Prostate gland (tissue), 2 donors: Measurements from ENCODE around the gene SLC51B. TPM values are rescaled to one million over a fixed set of nuclear protein-coding genes. Genes with fewer than 3 reads are reported as not detected.
A peak's percentile ranks its signal among the peaks of the same experiment; 100 is the strongest.

Experiments used
- DNase-seq: peaks from one replicate; pipeline ENCODE4 v3.0.0-alpha.2; 2019; ENCODE audit warnings: low spot score
- H3K27ac ChIP-seq, 2 donors: fragments of 200-600 bp; sonication (generic); 2 replicates each; pipeline ENCODE4 v1.5.1; 2017 to 2019
- H3K27me3 ChIP-seq: fragments of 200-600 bp; sonication (generic); replicated peaks from 2 replicates; pipeline ENCODE4 v1.5.1; 2019; ENCODE audit not compliant: insufficient read depth
- H3K36me3 ChIP-seq, 2 donors: fragments of 200-600 bp; sonication (generic); 1 replicate in 1 of 2; 2 replicates in 1 of 2; pipeline versions ENCODE4 v1.5.1 to v1.8.1; 2017 to 2019
- H3K4me1 ChIP-seq: fragments of 200-600 bp; sonication (generic); replicated peaks from 2 replicates; pipeline ENCODE4 v1.5.1; 2019
- H3K4me3 ChIP-seq, 2 donors: fragments of 200-600 bp; sonication (generic); 2 replicates each; pipeline ENCODE4 v1.5.1; 2017 to 2019
- H3K9me3 ChIP-seq: fragments of 200-600 bp; sonication (generic); 2 replicates; pipeline ENCODE4 v1.5.1; 2017
- CTCF ChIP-seq, 4 experiments: fragments of 200-600 bp in 2 of 4; fragments of 450-650 bp in 2 of 4; sonication (generic) in 2 of 4; IDR thresholded peaks; 1 replicate in 3 of 4; 2 replicates in 1 of 4; pipeline ENCODE4 v1.5.1; 2016 to 2019; ENCODE audit warnings: antibody characterized with exemption in 4 of 4, mild to moderate bottlenecking in 2 of 4, moderate library complexity in 2 of 4
- POLR2A ChIP-seq: fragments of 450-650 bp; IDR thresholded peaks from one replicate; pipeline ENCODE4 v1.6.1; 2016; ENCODE audit warnings: antibody characterized with exemption, mild to moderate bottlenecking
- POLR2AphosphoS5 ChIP-seq: sonication (generic); formaldehyde crosslinking; IDR thresholded peaks from one replicate; pipeline ENCODE4 v1.6.1; 2017; ENCODE audit warnings: antibody characterized with exemption
- WGBS: methylation state at CpG from one replicate; pipeline ENCODE4 v1.1.5; 2018; 5-methylcytosine and 5-hydroxymethylcytosine counted together
- intact Hi-C: fragments of 100-400 bp; cut with DNase I; formaldehyde crosslinking; loops from one replicate; pipeline ENCODE4 v1.14.2; 2022
- total RNA-seq, 2 donors: library from RNA; depleted of rRNA; stranded (reverse); fragments of >200 nt; gene quantifications; one replicate each; pipeline ENCODE4 v1.1.0, GENCODE V29; 2016

Gene SLC51B
- total RNA-seq, 2 donors from 2014 or later, result 0.68 TPM; not detected in 1

- intact Hi-C loops, result loop anchor here (5.0 to 10.0 kb wide), 2 partner anchors 154 to 242 kb away; partner anchors contain the start of gene CLPX
- whole genome bisulfite sequencing, result 22% methylated on average over 13 of the region's 13 CpGs
- peak; percentile 16 to 73 (median 50) for TF ChIP-seq CTCF (IDR thresholded peaks at IDR 0.05)
- TF ChIP-seq POLR2A, result no peak
- TF ChIP-seq POLR2AphosphoS5, result peak; percentile 21
These were observed 12.2 kb upstream of the SLC51B start for GRCh38 chr15:65032801-65033537.

GRCh38 chr15:65033659-65034269, 11.4 kb upstream of the SLC51B start:
- no peaks in the 10 kb centered on the region for H3K4me1 ChIP-seq
- intact Hi-C loops, result loop anchor here (2.0 to 10.0 kb wide), 3 partner anchors 49 to 241 kb away; partner anchors contain the start of gene CLPX
- no peak overlapping the region for H3K27ac ChIP-seq
- H3K9me3 ChIP-seq, result no peaks in the 10 kb centered on the region
- H3K36me3 ChIP-seq, result no peaks in the 10 kb centered on the region
- no peak for DNase-seq
- TF ChIP-seq POLR2A (no peak), CTCF (IDR thresholded peaks at IDR 0.05) (peak in 2 of 4 experiments; percentile 50 to 56), POLR2AphosphoS5 (no peak)
- H3K27me3 ChIP-seq, result no peaks in the 10 kb centered on the region
- 4% methylated on average over 4 of the region's 4 CpGs for WGBS
- H3K4me3 ChIP-seq, result no peak overlapping the region

More at GRCh38 chr15:65032801-65033537, 12.2 kb upstream of the SLC51B start:
- Histone ChIP-seq H3K4me3 (no peak overlapping the region), H3K27ac (no peak overlapping the region), H3K36me3 (no peaks in the 10 kb centered on the region), H3K27me3 (no peaks in the 10 kb centered on the region), H3K4me1 (peaks cover 4% of the 10 kb centered on the region), H3K9me3 (no peaks in the 10 kb centered on the region)
- peak; percentile 42 for DNase-seq

- Histone ChIP-seq H3K27me3 (no peaks in the 10 kb centered on the region), H3K36me3 (no peaks in the 10 kb centered on the region), H3K9me3 (no peaks in the 10 kb centered on the region), H3K4me3 (no peak overlapping the region), H3K27ac (no peak overlapping the region), H3K4me1 (no peaks in the 10 kb centered on the region)
- no peak for DNase-seq
- intact Hi-C loops, result loop anchor here (2.0 to 10.0 kb wide), 4 partner anchors 48 to 240 kb away; partner anchors contain the start of gene CLPX
- 93% methylated on average over 11 of the region's 11 CpGs for WGBS
- TF ChIP-seq POLR2AphosphoS5 (no peak), POLR2A (no peak), CTCF (IDR thresholded peaks at IDR 0.05) (no peak)
These were observed 10.5 kb upstream of the SLC51B start for GRCh38 chr15:65034719-65035118.

GRCh38 chr15:65037309-65037708, 7.9 kb upstream of the SLC51B start:
- no peak for TF ChIP-seq CTCF (IDR thresholded peaks at IDR 0.05)
- no peak for TF ChIP-seq POLR2A
- no peak for TF ChIP-seq POLR2AphosphoS5
- H3K4me1 ChIP-seq, result no peaks in the 10 kb centered on the region
- no peaks in the 10 kb centered on the region for H3K36me3 ChIP-seq
- no peaks in the 10 kb centered on the region for H3K27me3 ChIP-seq
- H3K9me3 ChIP-seq, result no peaks in the 10 kb centered on the region
- WGBS, result 75% methylated on average over 1 of the region's 1 CpG
- no peak overlapping the region for H3K4me3 ChIP-seq
- no peak overlapping the region for H3K27ac ChIP-seq
- DNase-seq, result no peak
- intact Hi-C loops, result loop anchor here (5.0 to 10.0 kb wide), 2 partner anchors 60 to 237 kb away; no protein-coding TSS in a partner anchor
